IPS-NIHi7 (cell line): Measurements from ENCODE around the gene EPDR1.

Source experiments
- DNase-seq: peaks from one replicate; pipeline ENCODE4 v3.0.0; 2012; ENCODE audit warnings: mixed read lengths; ENCODE audit errors: extremely low spot score

The EPDR1 gene

GRCh38 chr7:37977243-37977642 lies 56.8 kb downstream of the EPDR1 start:
- DNase-seq = no peak

DNA sequence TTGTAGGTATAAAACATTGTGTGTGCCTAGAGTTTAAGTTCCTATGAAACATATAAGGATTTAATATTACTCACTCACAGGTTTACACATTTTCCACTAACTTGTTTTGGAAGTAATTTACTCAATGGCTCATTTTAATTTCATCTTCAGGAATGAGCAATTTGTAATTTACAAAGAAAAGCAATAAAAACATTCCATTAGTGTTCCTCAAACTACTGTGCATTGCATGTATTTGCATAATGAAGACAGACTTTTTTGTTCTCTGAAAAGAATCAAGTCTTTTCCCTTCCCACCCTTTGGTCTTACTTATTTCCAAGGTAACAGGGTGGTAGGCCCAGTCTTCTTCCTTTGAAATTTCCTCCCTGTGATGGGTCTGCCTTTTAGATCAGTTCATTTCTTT lies 61.2 kb downstream of the EPDR1 start:
- DNase-seq = no peak

DNA sequence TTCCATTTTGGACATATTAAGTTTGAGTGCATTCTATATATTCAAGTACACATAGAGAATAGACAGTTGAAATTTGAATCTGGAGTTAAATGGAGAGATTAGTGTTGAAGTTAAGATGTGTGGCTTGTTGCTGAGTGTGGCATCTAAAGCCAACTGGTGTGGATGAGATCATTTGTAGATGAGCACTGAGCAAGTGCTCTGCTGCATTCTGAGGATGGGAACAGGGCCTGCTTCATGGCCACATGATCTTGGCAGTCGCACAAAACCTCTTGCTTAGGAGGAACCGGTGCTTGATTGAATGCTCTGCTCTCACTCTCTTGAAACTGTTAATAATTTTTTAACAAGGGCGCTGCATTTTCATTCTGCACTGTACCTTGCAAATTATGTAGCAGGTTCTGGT lies 62.0 kb downstream of the EPDR1 start:
- DNase-seq = no peak

DNA sequence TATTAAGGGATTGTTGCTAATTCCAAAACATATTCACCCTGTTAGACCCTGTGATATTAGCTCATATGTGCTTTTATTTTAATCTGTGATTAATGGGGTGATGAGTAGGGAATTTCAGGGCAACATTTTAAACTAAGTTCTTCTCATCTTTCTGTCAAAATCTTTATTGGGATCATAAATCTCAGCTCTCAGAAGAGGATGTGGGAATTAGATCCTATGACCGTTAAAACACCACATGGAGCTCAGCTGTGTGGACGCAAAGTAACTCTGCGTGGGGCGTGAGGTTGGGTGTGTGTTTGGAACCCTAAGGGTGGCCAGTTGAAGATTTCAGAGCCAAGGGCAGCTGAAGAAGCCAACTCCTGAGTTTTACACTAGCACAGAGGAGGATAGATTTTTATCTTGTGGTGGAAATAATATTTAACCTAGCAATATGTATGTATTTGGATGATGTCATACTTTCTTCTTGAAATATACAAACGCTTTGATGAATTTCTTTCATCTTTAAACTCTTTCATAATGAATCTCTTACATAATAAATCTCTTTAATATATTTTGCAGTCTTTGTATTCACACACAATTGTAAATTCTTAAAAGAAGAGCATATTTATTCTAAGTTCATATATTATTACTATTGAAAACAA lies 64.4 kb downstream of the EPDR1 start:
- DNase-seq = no peak

- peak; percentile 18 for DNase-seq
Observed at GRCh38 chr7:37986908-37987330, 66.5 kb downstream of the EPDR1 start.

DNA sequence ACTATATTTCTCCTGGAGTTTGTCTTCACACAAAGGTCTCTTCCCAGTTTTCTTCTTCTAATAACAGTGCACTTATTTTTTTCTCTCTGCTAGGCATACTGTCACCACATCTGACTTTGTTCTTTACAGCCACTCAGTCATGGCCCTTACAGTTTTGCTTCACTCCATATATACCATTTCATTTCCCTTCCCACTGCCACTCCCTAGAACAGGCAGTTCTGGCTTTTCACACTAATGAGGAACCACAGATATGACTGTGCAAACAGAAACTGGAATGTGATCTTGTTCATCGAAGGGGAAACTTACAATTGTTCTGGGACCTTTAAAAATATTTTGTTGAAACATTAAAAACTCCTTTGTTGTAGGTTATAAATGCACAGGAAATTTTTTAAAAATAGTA lies 67.3 kb downstream of the EPDR1 start:
- no peak for DNase-seq

GRCh38 chr7:37988721-37989650 lies 68.5 kb downstream of the EPDR1 start:
- DNase-seq = no peak

GRCh38 chr7:37990337-37990736 lies 69.9 kb downstream of the EPDR1 start:
- no peak for DNase-seq

GRCh38 chr7:37993060-37993501 lies 72.6 kb downstream of the EPDR1 start:
- no peak for DNase-seq

DNA sequence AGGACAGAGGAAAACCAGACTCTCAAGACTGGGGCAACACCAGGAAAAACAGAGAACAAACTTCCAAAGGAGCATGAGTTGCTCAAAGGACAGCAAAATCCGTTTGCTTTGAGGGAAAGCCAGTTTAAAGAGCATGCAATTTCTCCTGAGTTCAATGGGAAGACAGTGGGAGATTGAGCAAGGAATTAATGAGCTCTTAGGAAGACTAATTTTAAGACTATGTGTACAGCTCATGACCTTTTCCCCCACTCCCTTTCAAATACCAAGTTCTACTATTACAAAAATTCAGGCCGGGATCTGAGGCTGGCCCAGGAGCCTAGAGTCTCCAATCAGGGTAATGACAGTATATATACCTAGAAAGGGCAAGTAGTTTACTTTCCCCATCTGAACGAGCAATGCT lies 79.2 kb downstream of the EPDR1 start:
- DNase-seq = no peak

DNA sequence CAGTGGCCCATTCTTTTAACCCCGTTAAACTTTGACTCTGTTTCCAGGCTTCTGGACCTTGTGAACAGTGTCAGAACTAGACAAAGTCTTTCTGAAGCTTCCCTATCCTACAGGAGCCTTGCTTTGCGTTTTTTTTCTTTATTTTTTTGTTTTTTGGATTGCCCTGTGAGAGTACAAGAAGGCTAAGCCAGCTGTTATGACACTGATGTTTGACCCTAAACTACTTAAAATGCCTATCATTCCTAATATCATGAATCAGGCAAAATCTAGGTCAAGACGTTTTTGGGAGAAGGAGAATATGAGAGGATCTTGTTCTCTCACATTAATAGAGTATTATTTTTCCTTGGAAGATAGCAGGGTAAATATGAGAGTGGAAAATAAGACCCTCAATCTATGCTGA lies 79.8 kb downstream of the EPDR1 start:
- DNase-seq = no peak
